Endothelial cell (in vitro differentiated cells): ENCODE measurements around the gene AREL1. TPM values are rescaled to one million over a fixed set of nuclear protein-coding genes. Genes with fewer than 3 reads are reported as not detected.

ENCODE experiments used
- DNase-seq: peaks from one replicate; pipeline ENCODE4 v3.0.0; 2021; ENCODE audit warnings: low spot score
- H3K27ac Mint-ChIP-seq: one replicate; pipeline ENCODE4 v1.8.0; 2021; ENCODE audit warnings: mixed read lengths, inconsistent platforms; ENCODE audit not compliant: unreplicated experiment
- H3K27me3 Mint-ChIP-seq: one replicate; pipeline ENCODE4 v1.8.0; 2021; ENCODE audit warnings: mild to moderate bottlenecking, moderate library complexity, mixed read lengths, inconsistent platforms; ENCODE audit not compliant: unreplicated experiment
- H3K36me3 Mint-ChIP-seq: one replicate; pipeline ENCODE4 v1.8.0; 2021; ENCODE audit warnings: mild to moderate bottlenecking, low read depth, mixed read lengths, inconsistent platforms; ENCODE audit not compliant: unreplicated experiment
- H3K4me1 Mint-ChIP-seq: one replicate; pipeline ENCODE4 v1.8.0; 2021; ENCODE audit warnings: mild to moderate bottlenecking, mixed read lengths, inconsistent platforms; ENCODE audit not compliant: unreplicated experiment
- H3K4me3 Mint-ChIP-seq: one replicate; pipeline ENCODE4 v1.8.0; 2021; ENCODE audit warnings: mild to moderate bottlenecking, mixed read lengths, inconsistent platforms; ENCODE audit not compliant: unreplicated experiment
- H3K9me3 Mint-ChIP-seq: one replicate; pipeline ENCODE4 v1.8.0; 2021; ENCODE audit warnings: mixed read lengths, inconsistent platforms; ENCODE audit not compliant: unreplicated experiment
- CTCF ChIP-seq: fragments of 200-600 bp; sonication (generic); IDR thresholded peaks from one replicate; pipeline ENCODE4 v1.5.0; 2021; ENCODE audit warnings: antibody characterized with exemption; ENCODE audit not compliant: unreplicated experiment
- total RNA-seq: library from RNA; stranded (reverse); fragmentation: NEBNext Ultra II Directional; extraction: Animal tissue kit (Norgen Biotek cat#: 25700); gene quantifications from one replicate; pipeline ENCODE4 v1.2.1, GENCODE V29; 2021; ENCODE audit not compliant: unreplicated experiment

The AREL1 gene
- total RNA-seq, 1 donor from 2014 or later = 41.6 TPM

DNA sequence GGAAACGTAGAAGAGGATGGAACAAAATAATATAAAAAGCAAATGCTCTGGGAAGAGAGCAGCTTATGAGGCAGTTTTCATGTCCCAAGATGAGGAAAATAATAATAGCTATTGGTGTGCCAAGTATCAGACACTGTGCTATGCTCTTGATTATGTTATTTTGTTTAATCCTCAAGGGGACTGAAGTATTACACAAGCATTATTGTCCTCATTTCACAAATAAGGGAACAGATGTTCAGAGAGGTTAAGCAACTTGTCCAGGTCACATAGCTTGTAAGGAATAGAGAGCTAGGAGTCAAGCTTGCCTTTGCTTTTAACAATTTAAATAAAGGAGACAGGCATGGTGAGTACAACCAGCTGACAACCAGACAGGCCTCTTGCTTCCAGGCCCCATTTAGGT lies 73.9 kb downstream of the AREL1 start:
- H3K27me3 Mint-ChIP-seq = peaks cover 3% of the 10 kb centered on the region
- H3K36me3 Mint-ChIP-seq = no peaks in the 10 kb centered on the region
- no peak for TF ChIP-seq CTCF
- no peaks in the 10 kb centered on the region for H3K9me3 Mint-ChIP-seq
- peaks cover 4% of the 10 kb centered on the region for H3K4me1 Mint-ChIP-seq
- H3K27ac Mint-ChIP-seq = no peak overlapping the region
- DNase-seq = no peak
- H3K4me3 Mint-ChIP-seq = no peak overlapping the region

GRCh38 chr14:74638066-74638465 lies 74.8 kb downstream of the AREL1 start:
- DNase-seq = no peak
- no peak overlapping the region for H3K27ac Mint-ChIP-seq
- H3K27me3 Mint-ChIP-seq = peaks cover 3% of the 10 kb centered on the region
- no peak for TF ChIP-seq CTCF
- no peaks in the 10 kb centered on the region for H3K36me3 Mint-ChIP-seq
- H3K9me3 Mint-ChIP-seq = no peaks in the 10 kb centered on the region
- H3K4me1 Mint-ChIP-seq = peaks cover 4% of the 10 kb centered on the region
- peak overlapping the region; percentile 6 for H3K4me3 Mint-ChIP-seq

DNA sequence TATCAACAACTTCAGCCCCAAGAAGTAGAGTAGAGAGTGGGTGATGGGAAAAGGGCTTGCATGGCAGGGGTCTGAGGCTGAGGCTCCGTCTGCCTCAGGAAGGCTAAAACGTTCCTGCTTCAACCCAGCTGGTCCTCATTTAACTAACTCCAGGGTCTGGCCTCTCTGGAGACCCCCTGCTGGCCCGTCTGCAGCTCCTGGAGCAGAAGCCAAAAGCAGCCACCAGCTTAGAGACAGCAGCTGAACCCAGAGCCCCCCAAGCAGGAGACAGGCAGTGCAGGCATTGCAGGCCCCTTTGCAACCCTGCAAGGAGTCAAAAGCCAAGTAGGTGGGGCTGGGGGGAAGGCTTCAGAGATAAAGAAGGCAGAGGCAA lies 75.7 kb downstream of the AREL1 start:
- TF ChIP-seq CTCF = no peak
- Mint-ChIP-seq H3K27ac (no peak overlapping the region), H3K36me3 (peaks cover 5% of the 10 kb centered on the region), H3K4me1 (peaks cover 8% of the 10 kb centered on the region), H3K4me3 (no peak overlapping the region), H3K9me3 (no peaks in the 10 kb centered on the region), H3K27me3 (peaks cover 6% of the 10 kb centered on the region)
- DNase-seq = no peak

GRCh38 chr14:74636424-74637177 lies 76.3 kb downstream of the AREL1 start:
- Mint-ChIP-seq H3K27ac (no peak overlapping the region), H3K27me3 (peaks cover 6% of the 10 kb centered on the region), H3K4me1 (peaks cover 9% of the 10 kb centered on the region), H3K36me3 (peaks cover 5% of the 10 kb centered on the region), H3K4me3 (no peak overlapping the region), H3K9me3 (no peaks in the 10 kb centered on the region)
- DNase-seq = no peak
- TF ChIP-seq CTCF = no peak

DNA sequence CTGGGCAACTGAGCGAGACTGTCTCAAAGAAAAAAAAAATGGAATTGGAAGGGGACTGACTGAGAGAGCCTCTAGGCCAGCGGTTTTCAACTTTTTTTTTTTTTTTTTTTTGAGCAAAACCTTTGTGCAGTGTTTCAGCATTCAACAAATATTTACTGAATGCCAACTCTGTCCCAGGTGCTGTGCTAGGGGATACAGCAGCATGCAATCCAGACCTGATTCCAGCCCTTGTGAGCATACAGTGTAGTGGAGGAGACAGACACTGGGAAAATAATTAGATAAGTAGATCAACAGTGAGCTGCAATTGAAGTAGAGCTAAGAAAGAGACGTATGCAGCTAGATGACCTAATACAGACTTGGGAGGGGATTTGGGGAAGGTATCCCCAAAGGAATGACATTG lies 77.0 kb downstream of the AREL1 start:
- TF ChIP-seq CTCF = no peak
- Mint-ChIP-seq H3K4me3 (no peak overlapping the region), H3K27ac (no peak overlapping the region), H3K9me3 (no peaks in the 10 kb centered on the region), H3K4me1 (peaks cover 9% of the 10 kb centered on the region), H3K36me3 (peaks cover 5% of the 10 kb centered on the region), H3K27me3 (peaks cover 4% of the 10 kb centered on the region)
- DNase-seq = no peak
